Measurements from ENCODE around the gene YEATS2. TPM values are rescaled to one million over a fixed set of nuclear protein-coding genes. Genes with fewer than 3 reads are reported as not detected.
"Not testable (repeated sequence)": the region's sequence is repeated elsewhere in the genome, so short reads cannot be mapped to it uniquely, and the experiment has no call there.

The YEATS2 gene
- total and polyA plus RNA-seq, 4 experiments from 2014 or later, result 1.6 to 26.9 (median 16.6) TPM

GRCh38 chr3:183774631-183775030 lies 77.0 kb downstream of the YEATS2 start:
- no peaks in the 10 kb centered on the region for H3K9me3 Mint-ChIP-seq
- CTCF ChIA-PET (ENCODE audit: partially characterized antibody), result interaction anchor here (0.6 to 1.7 kb wide), 5 partner anchors 9 to 689 kb away, joined by 3 to 4 read pairs (median 4); no protein-coding TSS in a partner anchor
- H3K27me3 Mint-ChIP-seq, result no peaks in the 10 kb centered on the region
- Histone ChIP-seq H3K4me3 (ENCODE audit: low read length in 2 of 2) (no peak overlapping the region), H3K4me1 (ENCODE audit: insufficient read depth, low read length) (no peaks in the 10 kb centered on the region), H3K27ac (ENCODE audit: low read depth, low read length) (no peak overlapping the region), H3K9me3 (ENCODE audit: control insufficient read depth in 1 of 2, low read length in 2 of 2) (no peaks in the 10 kb centered on the region), H3K27me3 (ENCODE audit: insufficient read depth, low read length) (no peaks in the 10 kb centered on the region), H3K36me3 (ENCODE audit: insufficient read depth, low read length) (peaks cover 28% of the 10 kb centered on the region)
- POLR2A ChIA-PET (ENCODE audit: partially characterized antibody), result no interaction called here
- no peaks in the 10 kb centered on the region for H3K4me1 Mint-ChIP-seq
- H3K36me3 Mint-ChIP-seq, result peaks cover 41 to 71% of the 10 kb centered on the region in 2 donors
- peak overlapping the region in 3 of 7 donors; percentile 7 to 37 (median 25) for H3K27ac Mint-ChIP-seq
- DNase-seq, result no peak
- no peak overlapping the region for H3K4me3 Mint-ChIP-seq
- intact Hi-C loops (cut with micrococcal nuclease), result no loop called here

GRCh38 chr3:183775781-183776180 lies 78.2 kb downstream of the YEATS2 start:
- Mint-ChIP-seq H3K4me3 (no peak overlapping the region), H3K27me3 (no peaks in the 10 kb centered on the region), H3K36me3 (peaks cover 50 to 77% of the 10 kb centered on the region in 2 donors), H3K9me3 (no peaks in the 10 kb centered on the region), H3K4me1 (no peaks in the 10 kb centered on the region), H3K27ac (no peak overlapping the region)
- no peaks in the 10 kb centered on the region for H3K27me3 ChIP-seq (ENCODE audit: insufficient read depth, low read length)
- no peaks in the 10 kb centered on the region for H3K4me1 ChIP-seq (ENCODE audit: insufficient read depth, low read length)
- peaks cover 28% of the 10 kb centered on the region for H3K36me3 ChIP-seq (ENCODE audit: insufficient read depth, low read length)
- POLR2A ChIA-PET (ENCODE audit: partially characterized antibody), result no interaction called here
- no peak for DNase-seq
- CTCF ChIA-PET (ENCODE audit: partially characterized antibody), result interaction anchor here (1.7 to 1.8 kb wide), 2 partner anchors 9 to 303 kb away, joined by 3 to 6 read pairs; no protein-coding TSS in a partner anchor
- no peak overlapping the region for H3K27ac ChIP-seq (ENCODE audit: low read depth, low read length)
- no peak overlapping the region for H3K4me3 ChIP-seq (ENCODE audit: low read length in 2 of 2)
- H3K9me3 ChIP-seq (ENCODE audit: control insufficient read depth in 1 of 2, low read length in 2 of 2), result no peaks in the 10 kb centered on the region
- intact Hi-C loops (cut with micrococcal nuclease), result no loop called here

GRCh38 chr3:183776451-183776850 lies 78.9 kb downstream of the YEATS2 start:
- H3K4me3 ChIP-seq (ENCODE audit: low read length in 2 of 2); H3K4me1 Mint-ChIP-seq; intact Hi-C loops (cut with micrococcal nuclease); POLR2A ChIA-PET (ENCODE audit: partially characterized antibody); H3K4me3 Mint-ChIP-seq; H3K9me3 Mint-ChIP-seq; H3K27me3 Mint-ChIP-seq; H3K27ac ChIP-seq (ENCODE audit: low read depth, low read length); DNase-seq; H3K9me3 ChIP-seq (ENCODE audit: control insufficient read depth in 1 of 2, low read length in 2 of 2); H3K27me3 ChIP-seq (ENCODE audit: insufficient read depth, low read length); H3K4me1 ChIP-seq (ENCODE audit: insufficient read depth, low read length): not testable (repeated sequence)
- peak overlapping the region in 1 of 7 donors; percentile 34 for H3K27ac Mint-ChIP-seq
- CTCF ChIA-PET (ENCODE audit: partially characterized antibody), result interaction anchor here (1.8 kb wide), 1 partner anchor 9 kb away, joined by 6 read pairs; no protein-coding TSS in a partner anchor
- H3K36me3 ChIP-seq (ENCODE audit: insufficient read depth, low read length), result peaks cover 31% of the 10 kb centered on the region
- peaks cover 56 to 78% of the 10 kb centered on the region in 2 donors for H3K36me3 Mint-ChIP-seq

GRCh38 chr3:183777016-183777618 lies 79.5 kb downstream of the YEATS2 start:
- no peaks in the 10 kb centered on the region for H3K4me1 ChIP-seq (ENCODE audit: insufficient read depth, low read length)
- Mint-ChIP-seq H3K36me3 (peaks cover 59 to 81% of the 10 kb centered on the region in 2 donors), H3K4me3 (no peak overlapping the region), H3K27me3 (no peaks in the 10 kb centered on the region), H3K9me3 (no peaks in the 10 kb centered on the region), H3K27ac (peak overlapping the region in 1 of 7 donors; percentile 31), H3K4me1 (no peaks in the 10 kb centered on the region)
- intact Hi-C loops (cut with micrococcal nuclease), result no loop called here
- DNase-seq, result no peak
- ChIA-PET POLR2A (ENCODE audit: partially characterized antibody) (no interaction called here), CTCF (ENCODE audit: partially characterized antibody) (interaction anchor here (2.0 kb wide), 1 partner anchor 11 kb away, joined by 11 read pairs; no protein-coding TSS in a partner anchor)
- H3K27ac ChIP-seq (ENCODE audit: low read depth, low read length), result no peak overlapping the region
- no peaks in the 10 kb centered on the region for H3K27me3 ChIP-seq (ENCODE audit: insufficient read depth, low read length)
- peaks cover 34% of the 10 kb centered on the region for H3K36me3 ChIP-seq (ENCODE audit: insufficient read depth, low read length)
- H3K4me3 ChIP-seq (ENCODE audit: low read length in 2 of 2), result no peak overlapping the region
- no peaks in the 10 kb centered on the region for H3K9me3 ChIP-seq (ENCODE audit: control insufficient read depth in 1 of 2, low read length in 2 of 2)

- CTCF ChIA-PET (ENCODE audit: partially characterized antibody), result interaction anchor here (0.7 to 2.0 kb wide), 2 partner anchors 13 to 382 kb away, joined by 3 to 10 read pairs; no protein-coding TSS in a partner anchor
- H3K9me3 Mint-ChIP-seq, result no peaks in the 10 kb centered on the region
Observed at GRCh38 chr3:183779896-183780465, 82.4 kb downstream of the YEATS2 start.

GRCh38 chr3:183781246-183781645 lies 83.6 kb downstream of the YEATS2 start:
- Mint-ChIP-seq H3K27ac (peak overlapping the region in 1 of 7 donors; percentile 32), H3K4me1 (peaks cover 0 to 4% (median 0%) of the 10 kb centered on the region in 4 donors), H3K36me3 (peaks cover 54 to 78% of the 10 kb centered on the region in 2 donors), H3K27me3 (no peaks in the 10 kb centered on the region), H3K4me3 (no peak overlapping the region), H3K9me3 (no peaks in the 10 kb centered on the region)
- POLR2A ChIA-PET (ENCODE audit: partially characterized antibody), result no interaction called here
- H3K9me3 ChIP-seq (ENCODE audit: control insufficient read depth in 1 of 2, low read length in 2 of 2), result no peaks in the 10 kb centered on the region
- DNase-seq, result no peak
- no peak overlapping the region for H3K4me3 ChIP-seq (ENCODE audit: low read length in 2 of 2)
- H3K27me3 ChIP-seq (ENCODE audit: insufficient read depth, low read length), result no peaks in the 10 kb centered on the region
- peaks cover 42% of the 10 kb centered on the region for H3K36me3 ChIP-seq (ENCODE audit: insufficient read depth, low read length)
- H3K27ac ChIP-seq (ENCODE audit: low read depth, low read length), result no peak overlapping the region
- no peaks in the 10 kb centered on the region for H3K4me1 ChIP-seq (ENCODE audit: insufficient read depth, low read length)
- intact Hi-C loops (cut with micrococcal nuclease), result no loop called here
- CTCF ChIA-PET (ENCODE audit: partially characterized antibody), result interaction anchor here (2.0 kb wide), 1 partner anchor 14 kb away, joined by 10 read pairs; no protein-coding TSS in a partner anchor

More at GRCh38 chr3:183779896-183780465, 82.4 kb downstream of the YEATS2 start:
- Histone ChIP-seq H3K4me3 (ENCODE audit: low read length in 2 of 2) (no peak overlapping the region), H3K27ac (ENCODE audit: low read depth, low read length) (no peak overlapping the region), H3K9me3 (ENCODE audit: control insufficient read depth in 1 of 2, low read length in 2 of 2) (no peaks in the 10 kb centered on the region), H3K36me3 (ENCODE audit: insufficient read depth, low read length) (peaks cover 41% of the 10 kb centered on the region), H3K27me3 (ENCODE audit: insufficient read depth, low read length) (no peaks in the 10 kb centered on the region), H3K4me1 (ENCODE audit: insufficient read depth, low read length) (no peaks in the 10 kb centered on the region)
- Mint-ChIP-seq H3K4me3 (no peak overlapping the region), H3K36me3 (peaks cover 53 to 82% of the 10 kb centered on the region in 2 donors), H3K27ac (no peak overlapping the region), H3K27me3 (no peaks in the 10 kb centered on the region), H3K4me1 (peaks cover 0 to 4% (median 0%) of the 10 kb centered on the region in 4 donors)
- intact Hi-C loops (cut with micrococcal nuclease), result no loop called here
- DNase-seq, result no peak
- POLR2A ChIA-PET (ENCODE audit: partially characterized antibody), result no interaction called here

- ChIA-PET CTCF (ENCODE audit: partially characterized antibody) (interaction anchor here (0.8 kb wide), 1 partner anchor 17 kb away, joined by 3 read pairs; no protein-coding TSS in a partner anchor), POLR2A (ENCODE audit: partially characterized antibody) (no interaction called here)
- intact Hi-C loops (cut with micrococcal nuclease), result no loop called here
- H3K27ac Mint-ChIP-seq, result no peak overlapping the region
- peaks cover 0 to 4% (median 0%) of the 10 kb centered on the region in 4 donors for H3K4me1 Mint-ChIP-seq
- H3K9me3 ChIP-seq (ENCODE audit: control insufficient read depth in 1 of 2, low read length in 2 of 2), result no peaks in the 10 kb centered on the region
- H3K27ac ChIP-seq (ENCODE audit: low read depth, low read length), result no peak overlapping the region
- no peak overlapping the region for H3K4me3 ChIP-seq (ENCODE audit: low read length in 2 of 2)
- H3K27me3 ChIP-seq (ENCODE audit: insufficient read depth, low read length), result no peaks in the 10 kb centered on the region
- H3K36me3 ChIP-seq (ENCODE audit: insufficient read depth, low read length), result peaks cover 36% of the 10 kb centered on the region
- H3K36me3 Mint-ChIP-seq, result peaks cover 55 to 75% of the 10 kb centered on the region in 2 donors
- H3K4me3 Mint-ChIP-seq, result no peak overlapping the region
- H3K4me1 ChIP-seq (ENCODE audit: insufficient read depth, low read length), result no peaks in the 10 kb centered on the region
- no peaks in the 10 kb centered on the region for H3K27me3 Mint-ChIP-seq
- no peaks in the 10 kb centered on the region for H3K9me3 Mint-ChIP-seq
- DNase-seq, result no peak
Observed at GRCh38 chr3:183782576-183783276, 85.1 kb downstream of the YEATS2 start.
